ENCODE results near the gene DLG1.
"Not testable (repeated sequence)": the region's sequence is repeated elsewhere in the genome, so short reads cannot be mapped to it uniquely, and the experiment has no call there.

The DLG1 gene

DNA sequence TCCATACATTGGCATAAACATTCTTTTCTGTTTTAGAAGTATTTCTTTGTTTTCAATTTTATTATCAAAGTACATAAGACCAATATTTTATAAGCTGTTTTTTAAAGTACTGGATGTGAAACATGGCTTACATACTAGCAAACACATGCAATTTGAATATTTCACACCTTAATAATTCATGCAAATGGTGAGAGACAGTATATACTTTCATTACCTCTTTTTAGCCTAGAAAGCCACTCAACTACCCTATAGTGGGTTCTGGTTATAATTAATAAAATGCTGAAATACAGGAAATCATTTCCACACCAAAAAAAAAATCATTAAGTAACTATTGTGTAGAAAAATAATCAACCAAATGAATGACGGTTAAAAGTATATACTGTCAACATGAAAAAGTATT, 230.3 kb downstream of the DLG1 start:
- in situ Hi-C loops (cut with HindIII; ENCODE audit: low pct_unique_long_range_greater_than_20kb, low sequenced_read_pairs): no loop called here
- DNase-seq (ENCODE audit: low read depth in 1 of 2, low spot score in 1 of 2): no peak
- TF ChIP-seq JUND (IDR thresholded peaks at IDR 0.05; ENCODE audit: low read depth): no peak

- DNase-seq (ENCODE audit: low read depth in 1 of 2, low spot score in 1 of 2): no peak
- TF ChIP-seq JUND (IDR thresholded peaks at IDR 0.05; ENCODE audit: low read depth): no peak
- in situ Hi-C loops (cut with HindIII; ENCODE audit: low pct_unique_long_range_greater_than_20kb, low sequenced_read_pairs): no loop called here
Observed at GRCh38 chr3:197064771-197065170, 233.6 kb downstream of the DLG1 start.

DNA sequence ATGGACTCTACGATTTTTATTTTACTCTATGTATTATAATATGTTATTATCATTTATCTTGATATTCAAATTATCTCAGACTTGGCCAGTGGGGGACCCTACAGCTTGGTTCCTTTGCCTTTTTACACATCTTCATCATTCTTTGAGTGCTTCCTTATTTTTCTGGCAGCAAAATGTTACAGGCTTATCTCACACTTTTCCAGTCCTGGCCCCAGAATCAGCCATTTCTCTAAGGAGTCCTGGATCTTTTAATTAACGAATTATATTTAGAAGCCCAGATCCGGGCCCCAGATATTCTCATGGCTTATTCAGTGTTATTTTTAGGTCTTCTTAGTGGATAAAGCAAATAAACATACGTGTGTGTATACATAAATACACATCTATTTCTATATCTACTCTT, 236.0 kb downstream of the DLG1 start:
- no peak for TF ChIP-seq JUND (IDR thresholded peaks at IDR 0.05; ENCODE audit: low read depth)
- in situ Hi-C loops (cut with HindIII; ENCODE audit: low pct_unique_long_range_greater_than_20kb, low sequenced_read_pairs): no loop called here
- no peak for DNase-seq (ENCODE audit: low read depth in 1 of 2, low spot score in 1 of 2)

DNA sequence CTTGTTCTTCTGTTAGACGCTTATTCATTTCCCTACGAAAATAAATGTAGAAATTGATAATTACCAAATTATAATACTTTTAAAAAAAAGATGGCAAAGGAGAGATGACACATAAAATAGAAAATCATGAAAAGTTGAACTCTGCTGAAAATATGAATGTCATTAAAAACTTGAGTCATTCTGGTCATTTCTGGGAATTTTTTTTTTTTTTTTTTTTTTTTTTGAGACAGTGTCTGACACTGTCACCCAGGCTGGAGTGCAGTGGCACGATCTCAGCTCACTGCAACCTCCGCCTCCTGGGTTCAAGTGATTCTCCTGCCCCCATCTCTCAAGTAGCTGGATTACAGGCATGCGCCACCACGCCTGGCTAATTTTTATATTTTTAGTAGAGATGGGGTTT, 246.8 kb downstream of the DLG1 start:
- in situ Hi-C loops (cut with HindIII; ENCODE audit: low pct_unique_long_range_greater_than_20kb, low sequenced_read_pairs); DNase-seq (ENCODE audit: low read depth in 1 of 2, low spot score in 1 of 2): not testable (repeated sequence)

GRCh38 chr3:197050511-197050910, 247.9 kb downstream of the DLG1 start:
- no peak for DNase-seq (ENCODE audit: low read depth in 1 of 2, low spot score in 1 of 2)
- in situ Hi-C loops (cut with HindIII; ENCODE audit: low pct_unique_long_range_greater_than_20kb, low sequenced_read_pairs): no loop called here
- TF ChIP-seq JUND (IDR thresholded peaks at IDR 0.05; ENCODE audit: low read depth): no peak

GRCh38 chr3:197042539-197042938, 255.9 kb downstream of the DLG1 start:
- TF ChIP-seq JUND (IDR thresholded peaks at IDR 0.05; ENCODE audit: low read depth): no peak
- DNase-seq (ENCODE audit: low read depth in 1 of 2, low spot score in 1 of 2): no peak
- in situ Hi-C loops (cut with HindIII; ENCODE audit: low pct_unique_long_range_greater_than_20kb, low sequenced_read_pairs): no loop called here

DNA sequence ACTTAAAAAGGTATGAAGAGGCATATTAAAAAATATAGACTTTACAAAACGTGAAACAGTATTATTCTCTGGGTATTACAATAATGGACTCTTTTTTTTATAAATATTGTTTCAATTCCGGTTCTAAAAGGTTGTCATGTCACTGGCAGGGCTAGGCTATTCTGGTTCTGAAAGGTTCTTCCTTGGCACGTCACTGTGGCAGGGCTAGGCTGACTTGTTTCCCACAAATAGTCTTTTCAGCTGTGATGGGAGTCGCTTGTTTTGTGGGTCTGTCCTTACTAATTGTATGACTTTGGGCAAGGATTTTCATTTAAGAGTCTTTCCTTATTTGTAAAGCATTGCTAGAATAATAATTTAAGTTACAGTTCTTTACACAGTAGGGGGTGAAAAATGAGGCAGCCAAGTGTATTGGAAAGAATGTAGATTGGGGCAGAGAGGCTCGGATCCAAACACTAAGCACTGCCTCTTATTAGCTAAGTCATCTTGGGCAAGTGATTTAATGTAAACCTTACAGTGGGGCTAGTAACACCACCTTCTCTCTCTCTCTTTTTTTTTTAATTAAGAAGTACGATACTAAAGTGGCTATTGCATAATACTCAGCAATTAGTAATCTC, 256.4 kb downstream of the DLG1 start:
- in situ Hi-C loops (cut with HindIII; ENCODE audit: low pct_unique_long_range_greater_than_20kb, low sequenced_read_pairs): no loop called here
- no peak for DNase-seq (ENCODE audit: low read depth in 1 of 2, low spot score in 1 of 2)
- no peak for TF ChIP-seq JUND (IDR thresholded peaks at IDR 0.05; ENCODE audit: low read depth)

- TF ChIP-seq JUND (IDR thresholded peaks at IDR 0.05; ENCODE audit: low read depth): no peak
- in situ Hi-C loops (cut with HindIII; ENCODE audit: low pct_unique_long_range_greater_than_20kb, low sequenced_read_pairs): no loop called here
- DNase-seq (ENCODE audit: low read depth in 1 of 2, low spot score in 1 of 2): no peak
Observed at GRCh38 chr3:197040658-197041057, 257.8 kb downstream of the DLG1 start.

- TF ChIP-seq JUND (IDR thresholded peaks at IDR 0.05; ENCODE audit: low read depth): no peak
- in situ Hi-C loops (cut with HindIII; ENCODE audit: low pct_unique_long_range_greater_than_20kb, low sequenced_read_pairs): no loop called here
- DNase-seq (ENCODE audit: low read depth in 1 of 2, low spot score in 1 of 2): no peak
Observed at GRCh38 chr3:197038679-197039462, 259.5 kb downstream of the DLG1 start.

DNA sequence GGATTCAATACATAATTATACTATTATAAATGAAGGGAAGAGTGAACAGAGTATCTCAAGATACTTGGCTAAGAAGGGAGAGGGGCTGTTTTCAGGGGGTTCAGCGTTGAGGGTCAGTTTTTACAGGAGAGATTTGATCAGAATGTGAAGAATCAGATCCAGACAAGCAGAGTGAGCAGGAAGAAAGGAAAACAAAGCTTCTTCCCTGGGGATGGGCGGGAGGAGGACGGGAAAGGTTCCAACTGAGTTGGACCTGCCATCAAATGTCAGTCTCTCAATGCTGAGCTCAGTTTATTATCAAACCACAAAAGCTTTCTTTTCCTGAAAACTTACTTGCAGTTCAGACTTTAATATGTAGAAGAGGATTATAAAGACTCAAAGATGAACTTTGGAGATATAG, 262.8 kb downstream of the DLG1 start:
- in situ Hi-C loops (cut with HindIII; ENCODE audit: low pct_unique_long_range_greater_than_20kb, low sequenced_read_pairs): no loop called here
- DNase-seq (ENCODE audit: low read depth in 1 of 2, low spot score in 1 of 2): no peak
- TF ChIP-seq JUND (IDR thresholded peaks at IDR 0.05; ENCODE audit: low read depth): no peak

DNA sequence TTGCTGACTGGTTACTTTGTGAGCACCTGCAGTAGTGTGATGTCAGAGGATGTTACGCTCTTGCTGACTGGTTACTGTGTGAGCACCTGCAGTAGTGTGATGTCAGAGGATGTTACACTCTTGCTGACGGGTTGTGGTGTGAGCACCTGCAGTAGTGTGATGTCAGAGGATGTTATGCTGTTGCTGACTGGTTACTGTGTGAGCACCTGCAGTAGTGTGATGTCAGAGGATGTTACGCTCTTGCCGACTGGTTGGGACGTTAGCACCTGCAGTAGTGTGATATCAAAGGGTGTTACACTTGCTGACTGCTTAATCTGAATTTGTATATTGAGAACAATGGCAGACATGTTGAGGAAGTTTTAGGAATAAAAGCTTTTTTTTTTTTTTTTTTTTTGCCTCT, 263.6 kb downstream of the DLG1 start:
- DNase-seq (ENCODE audit: low read depth in 1 of 2, low spot score in 1 of 2); in situ Hi-C loops (cut with HindIII; ENCODE audit: low pct_unique_long_range_greater_than_20kb, low sequenced_read_pairs): not testable (repeated sequence)

DNA sequence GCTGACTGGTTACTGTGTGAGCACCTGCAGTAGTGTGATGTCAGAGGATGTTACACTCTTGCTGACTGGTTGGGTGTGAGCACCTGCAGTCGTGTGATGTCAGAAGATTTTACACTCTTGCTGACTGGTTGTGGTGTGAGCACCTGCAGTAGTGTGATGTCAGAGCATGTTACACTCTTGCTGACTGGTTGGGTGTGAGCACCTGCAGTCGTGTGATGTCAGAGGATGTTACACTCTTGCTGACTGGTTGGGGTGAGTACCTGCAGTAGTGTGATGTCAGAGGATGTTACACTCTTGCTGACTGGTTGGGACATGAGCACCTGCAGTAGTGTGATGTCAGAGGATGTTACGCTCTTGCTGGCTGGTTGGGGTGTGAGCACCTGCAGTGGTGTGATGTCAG, 264.6 kb downstream of the DLG1 start:
- in situ Hi-C loops (cut with HindIII; ENCODE audit: low pct_unique_long_range_greater_than_20kb, low sequenced_read_pairs); DNase-seq (ENCODE audit: low read depth in 1 of 2, low spot score in 1 of 2): not testable (repeated sequence)

GRCh38 chr3:197031315-197032285, 266.8 kb downstream of the DLG1 start:
- TF ChIP-seq JUND (IDR thresholded peaks at IDR 0.05; ENCODE audit: low read depth): no peak
- peak in 1 of 2 experiments; percentile 39 for DNase-seq (ENCODE audit: low read depth in 1 of 2, low spot score in 1 of 2)
- in situ Hi-C loops (cut with HindIII; ENCODE audit: low pct_unique_long_range_greater_than_20kb, low sequenced_read_pairs): no loop called here
